ENCODE results near the gene C9orf50.
A peak's percentile ranks its signal among the peaks of the same experiment; 100 is the strongest.

The C9orf50 gene

GRCh38 chr9:129613520-129614175 is 7.3 kb downstream of the C9orf50 start:
- TF ChIP-seq SUZ12 (IDR thresholded peaks at IDR 0.05) (no peak), BHLHE40 (IDR thresholded peaks at IDR 0.05; ENCODE audit: borderline replicate concordance) (no peak), ELF4 (IDR thresholded peaks at IDR 0.05) (no peak), HDGF (IDR thresholded peaks at IDR 0.05; ENCODE audit: borderline replicate concordance) (no peak), ZNF384 (IDR thresholded peaks at IDR 0.05) (no peak), ARNT (IDR thresholded peaks at IDR 0.05) (no peak), FOXK2 (IDR thresholded peaks at IDR 0.05) (no peak), SP1 (IDR thresholded peaks at IDR 0.05) (no peak), L3MBTL2 (conservative IDR thresholded peaks at IDR 0.05) (no peak), PKNOX1 (IDR thresholded peaks at IDR 0.05) (no peak), FOXA1 (IDR thresholded peaks at IDR 0.05) (no peak), LEF1 (IDR thresholded peaks at IDR 0.05; ENCODE audit: borderline replicate concordance) (no peak)
- ChIA-PET POLR2A (no interaction called here), CTCF (interaction anchor here (0.8 kb wide), 1 partner anchor 482 kb away, joined by 3 read pairs; no protein-coding TSS in a partner anchor)
- no peak for DNase-seq (ENCODE audit: extremely low spot score)

- CTCF ChIA-PET, result interaction anchor here (0.8 kb wide), 1 partner anchor 481 kb away, joined by 4 read pairs; no protein-coding TSS in a partner anchor
- DNase-seq (ENCODE audit: extremely low spot score), result no peak
- POLR2A ChIA-PET, result no interaction called here
- no peak for TF ChIP-seq ZNF384 (IDR thresholded peaks at IDR 0.05)
- TF ChIP-seq FOXK2 (IDR thresholded peaks at IDR 0.05), result no peak
- no peak for TF ChIP-seq CTBP1 (IDR thresholded peaks at IDR 0.05; ENCODE audit: borderline replicate concordance)
- no peak for TF ChIP-seq LEF1 (IDR thresholded peaks at IDR 0.05; ENCODE audit: borderline replicate concordance)
- no peak for TF ChIP-seq L3MBTL2 (conservative IDR thresholded peaks at IDR 0.05)
- no peak for TF ChIP-seq BHLHE40 (IDR thresholded peaks at IDR 0.05; ENCODE audit: borderline replicate concordance)
- TF ChIP-seq PKNOX1 (IDR thresholded peaks at IDR 0.05), result no peak
- TF ChIP-seq SP1 (IDR thresholded peaks at IDR 0.05), result no peak
- TF ChIP-seq NFRKB (IDR thresholded peaks at IDR 0.05), result no peak
- TF ChIP-seq FOXA1 (IDR thresholded peaks at IDR 0.05), result no peak
- TF ChIP-seq SUZ12 (IDR thresholded peaks at IDR 0.05), result no peak
- no peak for TF ChIP-seq ELF4 (IDR thresholded peaks at IDR 0.05)
- TF ChIP-seq FOXM1 (IDR thresholded peaks at IDR 0.05; ENCODE audit: borderline replicate concordance), result no peak
- no peak for TF ChIP-seq HDGF (IDR thresholded peaks at IDR 0.05; ENCODE audit: borderline replicate concordance)
- TF ChIP-seq TARDBP (IDR thresholded peaks at IDR 0.05), result no peak
- TF ChIP-seq ARNT (IDR thresholded peaks at IDR 0.05), result no peak
Observed at GRCh38 chr9:129612815-129613519, 7.9 kb downstream of the C9orf50 start.

GRCh38 chr9:129612123-129612522 is 8.8 kb downstream of the C9orf50 start:
- ChIA-PET POLR2A (no interaction called here), CTCF (interaction anchor here (0.8 kb wide), 1 partner anchor 480 kb away, joined by 4 read pairs; no protein-coding TSS in a partner anchor)
- no peak for TF ChIP-seq BHLHE40 (IDR thresholded peaks at IDR 0.05; ENCODE audit: borderline replicate concordance)
- no peak for TF ChIP-seq FOXK2 (IDR thresholded peaks at IDR 0.05)
- TF ChIP-seq ELF4 (IDR thresholded peaks at IDR 0.05), result no peak
- no peak for TF ChIP-seq SP1 (IDR thresholded peaks at IDR 0.05)
- TF ChIP-seq L3MBTL2 (conservative IDR thresholded peaks at IDR 0.05), result no peak
- no peak for TF ChIP-seq NFRKB (IDR thresholded peaks at IDR 0.05)
- TF ChIP-seq CTBP1 (IDR thresholded peaks at IDR 0.05; ENCODE audit: borderline replicate concordance), result no peak
- no peak for TF ChIP-seq FOXM1 (IDR thresholded peaks at IDR 0.05; ENCODE audit: borderline replicate concordance)
- no peak for TF ChIP-seq PKNOX1 (IDR thresholded peaks at IDR 0.05)
- TF ChIP-seq ARNT (IDR thresholded peaks at IDR 0.05), result no peak
- no peak for TF ChIP-seq LEF1 (IDR thresholded peaks at IDR 0.05; ENCODE audit: borderline replicate concordance)
- no peak for TF ChIP-seq HDGF (IDR thresholded peaks at IDR 0.05; ENCODE audit: borderline replicate concordance)
- DNase-seq (ENCODE audit: extremely low spot score), result no peak

GRCh38 chr9:129611307-129611800 is 9.5 kb downstream of the C9orf50 start:
- DNase-seq (ENCODE audit: extremely low spot score), result no peak
- no peak for TF ChIP-seq ZNF384 (IDR thresholded peaks at IDR 0.05)
- TF ChIP-seq FOXM1 (IDR thresholded peaks at IDR 0.05; ENCODE audit: borderline replicate concordance), result no peak
- no peak for TF ChIP-seq SP1 (IDR thresholded peaks at IDR 0.05)
- TF ChIP-seq SUZ12 (IDR thresholded peaks at IDR 0.05), result no peak
- no peak for TF ChIP-seq HDGF (IDR thresholded peaks at IDR 0.05; ENCODE audit: borderline replicate concordance)
- no peak for TF ChIP-seq L3MBTL2 (conservative IDR thresholded peaks at IDR 0.05)
- CTCF ChIA-PET, result interaction anchor here (0.6 to 1.4 kb wide), 8 partner anchors 9 to 480 kb away, joined by 3 to 9 read pairs (median 3); partner anchors contain the start of genes C9orf50 and NTMT1
- POLR2A ChIA-PET, result interaction anchor here (1.3 kb wide), 1 partner anchor 433 kb away, joined by 6 read pairs; the partner anchor contains the start of gene IER5L

- CTCF ChIA-PET, result interaction anchor here (0.6 to 1.4 kb wide), 8 partner anchors 10 to 479 kb away, joined by 3 to 9 read pairs (median 3); partner anchors contain the start of genes C9orf50 and NTMT1
- no peak for TF ChIP-seq FOXK2 (IDR thresholded peaks at IDR 0.05)
- TF ChIP-seq LEF1 (IDR thresholded peaks at IDR 0.05; ENCODE audit: borderline replicate concordance), result 0 out of 2 replicates have a peak, but pooled peaks have one; percentile 16
- POLR2A ChIA-PET, result interaction anchor here (1.3 kb wide), 1 partner anchor 433 kb away, joined by 6 read pairs; the partner anchor contains the start of gene IER5L
- DNase-seq (ENCODE audit: extremely low spot score), result peak; percentile 85
Observed at GRCh38 chr9:129610473-129611306, 10.2 kb downstream of the C9orf50 start.
